ENCODE measurements around the gene ZNF12.

Gene ZNF12

DNA sequence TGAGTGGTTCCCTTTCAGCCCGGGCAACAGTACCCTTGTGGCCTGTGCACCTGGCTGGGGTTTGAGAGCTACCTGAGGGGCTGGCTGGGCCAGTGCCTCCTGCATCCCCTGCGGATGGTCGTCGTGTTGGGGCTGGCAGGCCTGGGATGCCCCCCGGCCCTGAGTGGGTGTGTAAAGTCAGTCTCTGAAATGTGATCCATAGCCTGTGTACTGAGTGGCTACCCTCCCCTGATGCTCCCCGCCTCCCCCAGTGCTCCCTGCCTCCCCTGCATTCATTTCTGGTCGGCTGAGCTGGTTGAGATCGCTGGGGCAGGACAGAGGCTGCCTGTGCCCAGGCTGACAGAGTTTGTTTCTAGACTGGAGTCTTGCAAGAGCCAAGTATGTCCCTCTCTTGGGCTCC, 60.3 kb downstream of the ZNF12 start:
- no peak for DNase-seq

DNA sequence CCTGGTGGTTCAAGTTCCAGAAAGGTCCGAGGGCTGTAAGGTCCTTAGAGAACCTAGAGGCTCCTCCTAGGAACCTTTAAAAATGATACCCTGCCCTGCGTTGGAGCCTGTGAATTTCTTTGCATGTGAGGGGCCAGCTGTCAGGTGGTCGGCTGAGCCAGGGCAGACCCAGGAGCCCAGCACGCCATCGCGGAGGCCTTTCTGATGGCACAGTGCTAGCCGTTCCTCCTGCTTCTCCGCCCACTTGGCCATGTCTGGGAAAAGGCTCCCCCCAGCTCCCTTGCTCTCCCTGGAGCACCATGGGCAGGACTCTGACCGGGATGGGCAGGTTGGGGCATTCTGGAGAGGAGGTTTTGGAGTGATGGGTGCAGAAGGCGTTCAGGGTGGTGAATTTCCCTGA, 62.0 kb downstream of the ZNF12 start:
- no peak for DNase-seq

DNA sequence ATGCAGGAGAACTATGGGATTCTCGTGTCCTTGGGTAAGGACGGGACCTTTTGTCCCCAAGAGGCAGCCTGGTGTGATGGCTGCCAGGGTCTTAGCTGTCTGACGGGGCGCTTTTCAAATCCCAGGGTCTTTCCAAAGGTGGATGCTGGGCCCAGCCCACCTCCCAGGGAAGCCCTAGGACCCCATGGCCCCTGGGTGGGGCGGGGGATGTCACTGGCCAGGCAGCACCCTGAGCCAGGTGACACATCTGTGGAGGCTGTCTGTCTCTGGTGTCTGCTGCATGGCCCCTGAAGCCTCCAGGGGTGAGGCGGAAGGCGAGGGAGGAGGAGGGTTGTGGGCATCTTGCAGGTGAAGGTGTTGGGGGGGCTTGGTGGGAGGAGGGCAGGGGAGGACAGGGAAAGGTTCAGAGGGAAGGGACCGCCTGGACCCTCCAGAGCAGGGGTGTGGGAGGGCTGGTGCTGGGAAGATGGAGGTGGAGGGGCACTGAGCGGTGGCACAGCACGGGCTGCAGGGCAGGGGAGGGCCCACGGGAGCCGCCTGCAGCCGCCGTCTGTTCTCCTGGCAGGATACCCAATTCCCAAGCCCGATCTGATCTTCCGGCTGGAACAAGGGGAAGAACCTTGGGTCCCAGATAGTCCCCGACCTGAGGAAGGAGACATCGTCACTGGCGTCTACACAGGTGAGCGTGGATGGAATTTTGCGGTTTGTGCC, 62.7 kb downstream of the ZNF12 start:
- DNase-seq, result no peak

DNA sequence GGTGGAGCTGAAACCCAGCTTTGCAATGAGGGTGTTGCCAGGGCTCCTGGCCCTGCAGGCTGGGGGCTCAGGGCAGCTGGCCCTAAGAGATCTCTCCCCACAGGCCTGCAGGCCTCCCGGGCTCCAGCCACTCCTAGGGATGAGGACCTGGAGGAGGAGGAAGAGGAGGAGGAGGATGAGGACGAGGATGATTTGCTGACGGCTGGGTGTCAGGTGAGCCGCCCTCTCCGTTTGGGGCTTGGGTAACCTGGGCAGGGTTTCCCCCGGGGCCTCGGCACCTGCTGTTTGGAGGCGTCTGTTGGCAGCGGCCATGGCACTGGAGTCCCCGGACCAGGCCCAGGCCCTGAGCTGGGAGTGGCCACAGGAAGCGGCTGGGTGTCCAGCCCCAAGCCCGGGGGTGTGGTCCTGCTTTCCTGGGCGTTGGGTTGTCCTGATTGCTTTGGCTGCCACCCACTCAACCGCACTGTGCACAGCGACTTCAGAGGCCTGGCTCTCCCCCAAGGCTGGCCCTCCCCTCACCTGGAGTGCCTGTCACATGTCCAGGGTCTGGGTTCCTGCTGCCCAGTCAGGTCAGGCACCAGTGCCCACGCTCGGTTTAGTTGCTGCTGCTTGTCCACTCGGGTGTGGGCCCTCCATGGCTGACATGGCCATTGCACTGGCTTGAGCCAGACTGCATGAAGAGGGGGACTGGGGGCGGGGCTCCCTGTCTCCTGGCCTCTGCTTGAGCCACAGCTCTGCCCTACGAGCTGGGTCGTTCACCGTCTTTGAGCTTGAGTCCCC, 63.7 kb downstream of the ZNF12 start:
- no peak for DNase-seq

DNA sequence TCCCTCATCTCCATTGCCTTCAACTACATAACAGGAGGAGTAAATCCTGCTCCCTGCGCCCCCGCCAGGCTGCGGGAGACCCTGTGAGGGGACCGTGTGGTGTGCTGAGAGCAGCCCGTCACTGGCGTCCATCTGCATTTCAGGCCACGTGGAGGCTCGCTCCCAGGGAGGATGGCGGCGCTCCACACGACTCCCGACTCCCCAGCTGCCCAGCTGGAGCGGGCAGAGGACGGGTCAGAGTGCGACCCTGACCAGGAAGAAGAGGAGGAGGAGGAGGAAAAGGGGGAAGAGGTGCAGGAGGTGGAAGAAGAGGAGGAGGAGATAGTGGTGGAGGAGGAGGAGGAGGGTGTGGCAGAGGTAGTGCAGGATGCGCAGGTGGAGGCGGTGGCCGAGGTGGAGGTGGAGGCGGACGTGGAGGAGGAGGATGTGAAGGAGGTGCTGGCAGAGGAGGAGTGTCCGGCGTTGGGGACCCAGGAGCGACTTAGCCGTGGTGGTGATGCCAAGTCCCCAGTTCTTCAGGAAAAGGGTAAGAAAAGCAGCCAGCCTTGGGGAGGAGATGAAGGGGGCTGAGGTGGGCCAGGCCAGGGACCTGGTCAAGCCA, 64.4 kb downstream of the ZNF12 start:
- DNase-seq, result no peak

DNA sequence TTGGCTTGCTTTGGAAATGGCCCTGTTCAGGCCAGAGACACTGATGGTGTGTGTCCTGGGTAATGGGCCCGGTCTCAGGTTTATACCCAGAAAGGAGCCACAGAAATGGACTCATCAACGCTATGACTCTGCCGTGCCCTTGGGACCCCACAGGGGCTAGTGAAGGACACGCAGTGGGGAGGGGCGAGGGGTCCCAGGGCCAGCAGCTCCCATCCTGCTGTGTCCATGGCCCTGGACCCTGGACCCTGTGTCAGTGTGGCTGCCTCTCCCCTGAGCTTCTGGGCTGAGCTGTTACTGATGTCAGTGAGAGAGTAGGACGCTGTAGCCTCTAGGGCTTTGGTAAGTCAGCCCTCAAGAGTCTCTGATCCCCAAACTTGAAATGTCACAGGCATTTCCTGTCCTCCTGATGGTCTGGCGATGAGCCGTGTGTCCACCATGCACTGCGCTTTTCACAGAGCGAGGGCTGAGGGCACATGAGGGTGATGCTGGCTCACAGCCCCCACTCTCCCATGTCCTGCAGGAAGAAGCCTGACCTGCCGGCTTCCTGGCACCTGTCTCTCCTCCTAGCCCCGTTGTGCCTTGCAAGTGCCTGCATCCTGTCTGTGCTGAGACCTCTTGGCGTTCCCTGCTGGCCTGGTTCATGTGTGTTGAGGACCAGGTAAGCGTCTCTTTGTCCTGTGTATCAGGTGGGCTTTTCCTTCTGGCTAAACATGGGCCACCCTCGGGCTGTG, 65.3 kb downstream of the ZNF12 start:
- no peak for DNase-seq

DNA sequence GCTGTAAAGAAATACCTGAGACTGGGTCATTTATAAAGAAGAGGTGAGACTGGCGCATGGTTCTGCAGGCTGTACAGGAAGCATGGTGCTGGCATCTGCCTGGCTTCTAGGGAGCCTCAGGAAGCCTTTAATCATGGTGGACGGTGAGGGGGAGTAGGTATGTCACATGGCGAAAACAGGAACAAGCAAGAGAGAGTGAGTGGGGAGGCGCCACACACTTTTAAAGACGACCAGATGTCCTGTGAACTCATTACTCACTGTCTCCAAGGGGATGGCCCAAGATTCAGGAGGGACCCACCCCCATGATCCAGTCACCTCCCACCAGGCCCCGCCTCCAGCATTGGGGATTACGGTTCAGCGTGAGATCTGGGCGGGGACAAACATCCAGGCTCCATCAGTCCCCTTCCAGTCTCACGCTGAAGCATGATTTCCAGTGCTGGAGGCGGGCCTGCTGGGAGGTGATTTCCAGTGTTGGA, 66.5 kb downstream of the ZNF12 start:
- peak; percentile 65 for DNase-seq

DNA sequence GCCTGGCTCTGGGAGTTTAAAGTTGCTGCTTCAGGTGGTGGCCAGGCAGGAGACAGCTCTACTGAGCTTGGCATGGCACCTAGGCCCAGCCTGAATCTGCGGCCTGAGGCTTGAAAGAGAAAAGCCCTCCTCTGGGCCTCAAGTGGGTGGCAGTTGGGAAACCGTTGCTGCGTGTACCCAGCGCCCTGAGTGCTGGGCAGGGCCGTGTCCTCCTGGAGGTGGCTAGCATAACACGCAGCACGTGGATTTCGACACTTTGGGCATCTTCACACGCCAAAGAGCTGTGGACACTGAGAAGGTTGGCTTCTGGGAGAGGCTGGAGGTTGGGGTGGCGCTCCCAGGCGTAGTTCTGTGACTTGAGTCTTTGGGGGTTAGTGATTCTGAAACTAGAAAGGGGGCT, 67.1 kb downstream of the ZNF12 start:
- no peak for DNase-seq

DNA sequence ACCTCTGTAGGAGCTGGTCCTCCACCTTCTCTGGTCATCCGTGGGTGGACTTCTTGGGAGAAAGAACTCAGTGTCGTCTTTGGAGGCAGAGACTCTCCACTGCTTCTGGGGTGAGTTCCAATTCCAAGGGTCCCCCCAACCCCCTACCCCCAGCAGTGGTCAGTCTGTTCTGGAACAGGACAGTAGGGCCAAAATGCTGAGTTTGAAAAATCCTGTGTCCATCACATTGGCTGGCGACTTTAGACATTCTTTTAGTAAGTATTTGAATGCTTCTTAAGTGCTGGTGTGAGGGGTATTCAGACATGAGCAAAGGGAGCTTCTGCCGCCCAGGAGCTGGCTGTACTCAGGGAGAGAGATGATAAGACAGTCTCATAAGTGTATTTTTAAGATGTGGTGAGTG, 67.7 kb downstream of the ZNF12 start:
- no peak for DNase-seq

All from activated CD8-positive, alpha-beta memory T cell treated with anti-CD3 and anti-CD28 coated beads for 24 hours (primary cell).